PC-3 (cell line): ENCODE data around the gene GPR33.

ENCODE experiments used
- EZH2 ChIP-seq: fragments of 300-600 bp; sonication (generic); IDR thresholded peaks from one replicate; pipeline ENCODE4 v1.6.1; 2017; ENCODE audit warnings: antibody characterized with exemption, mild to moderate bottlenecking, low read length; ENCODE audit not compliant: unreplicated experiment
- TF ChIP-seq, protein P1 (sequence below): fragments of 300-600 bp; sonication (generic); conservative IDR thresholded peaks from 2 replicates; pipeline ENCODE4 v1.5.1; 2017; ENCODE audit warnings: antibody characterized with exemption, low read depth, mild to moderate bottlenecking, low read length

DNA sequence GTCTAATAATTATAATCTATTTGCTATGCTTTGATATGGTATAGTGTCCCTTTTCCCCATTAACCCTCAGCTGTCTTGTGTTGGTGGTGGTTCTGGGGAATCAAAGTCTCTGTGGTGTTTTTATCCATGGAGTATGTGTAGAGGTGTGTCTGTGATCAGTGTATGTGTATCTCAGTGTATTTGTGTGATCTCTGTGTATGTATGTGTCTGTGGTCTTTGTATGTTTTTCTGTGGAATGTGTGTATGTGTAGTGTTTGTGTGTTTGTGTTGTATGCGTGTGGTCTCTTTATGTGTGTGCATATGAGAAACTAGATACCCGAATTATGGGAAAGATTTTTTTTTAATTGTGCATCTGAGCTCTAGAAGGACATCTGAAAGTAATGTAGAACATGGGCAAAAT, 1.1 kb downstream of the GPR33 start:
- TF ChIP-seq, protein P1, sequence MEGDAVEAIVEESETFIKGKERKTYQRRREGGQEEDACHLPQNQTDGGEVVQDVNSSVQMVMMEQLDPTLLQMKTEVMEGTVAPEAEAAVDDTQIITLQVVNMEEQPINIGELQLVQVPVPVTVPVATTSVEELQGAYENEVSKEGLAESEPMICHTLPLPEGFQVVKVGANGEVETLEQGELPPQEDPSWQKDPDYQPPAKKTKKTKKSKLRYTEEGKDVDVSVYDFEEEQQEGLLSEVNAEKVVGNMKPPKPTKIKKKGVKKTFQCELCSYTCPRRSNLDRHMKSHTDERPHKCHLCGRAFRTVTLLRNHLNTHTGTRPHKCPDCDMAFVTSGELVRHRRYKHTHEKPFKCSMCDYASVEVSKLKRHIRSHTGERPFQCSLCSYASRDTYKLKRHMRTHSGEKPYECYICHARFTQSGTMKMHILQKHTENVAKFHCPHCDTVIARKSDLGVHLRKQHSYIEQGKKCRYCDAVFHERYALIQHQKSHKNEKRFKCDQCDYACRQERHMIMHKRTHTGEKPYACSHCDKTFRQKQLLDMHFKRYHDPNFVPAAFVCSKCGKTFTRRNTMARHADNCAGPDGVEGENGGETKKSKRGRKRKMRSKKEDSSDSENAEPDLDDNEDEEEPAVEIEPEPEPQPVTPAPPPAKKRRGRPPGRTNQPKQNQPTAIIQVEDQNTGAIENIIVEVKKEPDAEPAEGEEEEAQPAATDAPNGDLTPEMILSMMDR: no peak
- TF ChIP-seq EZH2: no peak
